Measurements from ENCODE around the gene PRIMPOL. TPM values are rescaled to one million over a fixed set of nuclear protein-coding genes. Genes with fewer than 3 reads are reported as not detected.

The PRIMPOL gene
- total and polyA plus RNA-seq, 2 of the 4 experiments (the other 2 are of a cell fraction): 5.6 to 8.8 TPM

DNA sequence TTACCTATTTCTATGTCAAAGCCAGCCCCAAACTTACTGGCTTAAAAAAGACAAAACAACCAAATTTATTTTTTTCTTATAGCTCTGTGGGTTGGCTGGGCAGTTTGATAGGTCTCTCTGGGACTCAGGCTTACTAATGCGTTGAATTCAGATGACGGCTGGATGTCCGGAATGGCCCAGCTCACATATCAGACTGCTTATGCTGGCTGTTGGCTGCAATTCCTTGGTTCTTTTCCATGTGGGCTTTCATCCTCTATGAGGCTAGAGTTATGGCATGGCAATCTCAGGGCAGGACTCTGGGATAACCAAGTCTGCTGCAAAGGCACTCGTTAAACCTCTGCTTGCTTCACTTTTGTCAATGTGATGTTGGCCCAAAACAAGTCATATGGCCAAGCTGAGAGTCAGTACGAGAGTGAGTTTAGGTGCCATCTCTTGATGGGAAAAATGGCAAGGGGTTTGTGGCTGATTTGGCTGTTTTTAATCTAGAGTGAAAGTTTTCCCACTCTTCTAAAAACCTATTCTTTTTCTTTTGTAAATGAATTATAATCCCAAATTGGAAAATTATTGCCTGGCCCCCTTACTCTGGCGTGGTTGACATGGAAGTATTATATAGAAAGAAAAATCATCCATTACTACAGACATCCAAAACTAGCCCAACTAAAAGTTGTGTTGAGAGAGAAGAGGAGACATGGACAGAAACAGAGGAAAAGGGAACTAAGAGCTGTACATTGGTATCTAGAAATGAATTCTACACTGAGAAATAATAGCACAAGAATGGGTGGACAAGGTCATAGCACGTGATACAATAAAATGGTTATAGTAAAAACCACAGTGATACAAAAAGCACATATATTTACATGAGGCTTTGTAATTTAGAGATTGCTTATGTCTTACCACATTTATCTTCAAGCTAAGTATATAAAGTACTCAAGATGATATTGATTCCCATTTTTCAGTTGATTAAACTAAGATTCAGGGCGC lies 6.6 kb downstream of the PRIMPOL start:
- intact Hi-C loops (cut with micrococcal nuclease) (no loop called here), in situ Hi-C loops (cut with MboI; ENCODE audit: low sequenced_read_pairs) (no loop called here), dilution Hi-C loops (cut with HindIII; ENCODE audit: low sequenced_read_pairs, unreplicated experiment) (no loop called here)
- H3K9me3 ChIP-seq (ENCODE audit: control insufficient read depth, insufficient read depth, low read length): no peaks in the 10 kb centered on the region
- 0 out of 2 replicates have a peak overlapping the region, but pooled peaks have one; percentile 23 for H3K23ac ChIP-seq (ENCODE audit: low read depth, low read length)
- no peaks in the 10 kb centered on the region for H4K20me1 ChIP-seq (ENCODE audit: insufficient read depth, low read length)
- no peaks in the 10 kb centered on the region for H3K9me1 ChIP-seq (ENCODE audit: insufficient read depth, low read length)
- H4K8ac ChIP-seq (ENCODE audit: low read depth in 2 of 2, low read length in 2 of 2): no peak overlapping the region
- no peak overlapping the region for H4K5ac ChIP-seq (ENCODE audit: low read depth, low read length)
- H2BK120ac ChIP-seq (ENCODE audit: low read depth, low read length): no peak overlapping the region
- H3K36me3 ChIP-seq (ENCODE audit: control insufficient read depth, insufficient read depth, low read length): peaks cover 5% of the 10 kb centered on the region; the same call in 1 of the 2 replicates
- CTCF ChIA-PET: interaction anchor here (0.6 kb wide), 1 partner anchor 66 kb away, joined by 3 read pairs; no protein-coding TSS in a partner anchor
- H3K18ac ChIP-seq (ENCODE audit: low read depth, low read length): no peak overlapping the region
- H2AK9ac ChIP-seq (replicated peaks; ENCODE audit: low read depth, low read length, poor library complexity): no peak overlapping the region
- H3K4me3 ChIP-seq (ENCODE audit: insufficient read depth, low read depth, low read length): no peak overlapping the region
- no peak overlapping the region for H3K4me2 ChIP-seq (ENCODE audit: low read depth, low read length)
- H3K14ac ChIP-seq (replicated peaks; ENCODE audit: low read depth, low read length): no peak overlapping the region
- TF ChIP-seq CHD1 (IDR thresholded peaks at IDR 0.05; ENCODE audit: low read depth, low read length) (no peak), BHLHE40 (IDR thresholded peaks at IDR 0.05; ENCODE audit: low read depth, low read length) (no peak)
- TF ChIP-seq, protein P1, sequence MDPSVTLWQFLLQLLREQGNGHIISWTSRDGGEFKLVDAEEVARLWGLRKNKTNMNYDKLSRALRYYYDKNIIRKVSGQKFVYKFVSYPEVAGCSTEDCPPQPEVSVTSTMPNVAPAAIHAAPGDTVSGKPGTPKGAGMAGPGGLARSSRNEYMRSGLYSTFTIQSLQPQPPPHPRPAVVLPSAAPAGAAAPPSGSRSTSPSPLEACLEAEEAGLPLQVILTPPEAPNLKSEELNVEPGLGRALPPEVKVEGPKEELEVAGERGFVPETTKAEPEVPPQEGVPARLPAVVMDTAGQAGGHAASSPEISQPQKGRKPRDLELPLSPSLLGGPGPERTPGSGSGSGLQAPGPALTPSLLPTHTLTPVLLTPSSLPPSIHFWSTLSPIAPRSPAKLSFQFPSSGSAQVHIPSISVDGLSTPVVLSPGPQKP (IDR thresholded peaks at IDR 0.05; ENCODE audit: borderline replicate concordance, low read depth, low read length): no peak
- H2AFZ ChIP-seq (replicated peaks; ENCODE audit: low read length, poor library complexity): no peak overlapping the region
- no peak overlapping the region for H3K56ac ChIP-seq (ENCODE audit: extremely low read depth, insufficient read depth, low read length)
- no CpG with 5 or more reads among the region's 8 CpGs for WGBS, 2 experiments (ENCODE audit: extremely low coverage in 2 of 2, insufficient read length in 1 of 2)
- H3K27ac ChIP-seq (ENCODE audit: insufficient read depth, low read length): no peak overlapping the region
- H2BK5ac ChIP-seq (ENCODE audit: low read depth, low read length, poor library complexity, severe bottlenecking): no peak overlapping the region
- H3K4me1 ChIP-seq (ENCODE audit: control insufficient read depth, insufficient read depth, low read length): peaks cover 3% of the 10 kb centered on the region
- no TSS peak for BruUV-seq (replicated peaks)
- no peak for DNase-seq
- no peak for ATAC-seq (ENCODE audit: low read depth)
- POLR2A ChIA-PET (ENCODE audit: unreplicated experiment): no interaction called here
- H3K4ac ChIP-seq (ENCODE audit: low read depth, low read length): no peak overlapping the region
- no peak overlapping the region for H2AK5ac ChIP-seq (ENCODE audit: low read depth, low read length)
- no peak overlapping the region for H2BK20ac ChIP-seq (ENCODE audit: low read depth, low read length)
- H4K91ac ChIP-seq (ENCODE audit: insufficient read depth, low read depth, low read length): no peak overlapping the region
- H3K27me3 ChIP-seq (ENCODE audit: control insufficient read depth, insufficient read depth, low read length): no peaks in the 10 kb centered on the region
- no peak overlapping the region for H3K9ac ChIP-seq (ENCODE audit: low read depth, low read length)
- H3K79me1 ChIP-seq (ENCODE audit: low read depth in 1 of 2, low read length in 2 of 2): peaks cover 0 to 3% of the 10 kb centered on the region in 2 experiments; a peak in 2 of 4 replicates
- H2BK15ac ChIP-seq (ENCODE audit: low read depth, low read length): no peak overlapping the region

Measured in IMR-90 (cell line).